ENCODE measurements around the gene GRAMD1C.
"Not testable (repeated sequence)": the region's sequence is repeated elsewhere in the genome, so short reads cannot be mapped to it uniquely, and the experiment has no call there.

Gene GRAMD1C

GRCh38 chr3:113839551-113839950 lies 963 bp downstream of the GRAMD1C start:
- Mint-ChIP-seq H3K9me3 (ENCODE audit: low read depth) (no peaks in the 10 kb centered on the region), H3K4me1 (ENCODE audit: low read depth) (peaks cover 7% of the 10 kb centered on the region), H3K36me3 (no peaks in the 10 kb centered on the region), H3K4me3 (peak overlapping the region; percentile 81), H3K27ac (no peak overlapping the region), H3K27me3 (no peaks in the 10 kb centered on the region)

DNA sequence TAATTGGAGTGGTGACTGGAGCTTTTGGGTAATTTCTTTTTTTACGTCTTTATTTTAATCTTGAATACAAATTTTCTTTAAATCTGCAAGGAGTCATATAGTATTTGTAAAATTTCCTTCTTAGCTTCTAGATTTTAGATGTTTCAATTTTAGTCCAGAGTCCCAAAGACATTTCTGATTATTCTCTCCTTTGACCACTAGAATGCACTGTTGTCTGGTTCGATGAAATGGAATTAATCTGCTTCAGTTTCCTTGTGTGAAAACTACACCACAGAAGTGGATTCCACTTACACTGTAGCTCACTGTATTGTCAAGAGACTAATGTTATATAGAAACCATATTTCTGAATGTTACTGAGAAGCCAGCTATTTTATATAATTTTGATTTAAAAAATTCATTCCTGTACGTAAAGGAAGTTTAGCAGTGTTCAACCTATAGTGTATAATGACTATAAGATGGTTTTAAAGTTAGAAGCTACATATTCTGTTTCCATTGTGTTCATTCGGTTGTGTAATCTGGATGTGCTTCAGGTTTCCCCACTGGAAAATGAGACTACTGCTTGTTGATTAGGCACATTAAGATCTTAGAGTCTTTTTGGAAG lies 6.1 kb downstream of the GRAMD1C start:
- H3K27me3 Mint-ChIP-seq = no peaks in the 10 kb centered on the region
- H3K4me3 Mint-ChIP-seq = no peak overlapping the region
- no peak overlapping the region for H3K27ac Mint-ChIP-seq
- no peaks in the 10 kb centered on the region for H3K9me3 Mint-ChIP-seq (ENCODE audit: low read depth)
- H3K36me3 Mint-ChIP-seq = no peaks in the 10 kb centered on the region
- H3K4me1 Mint-ChIP-seq (ENCODE audit: low read depth) = no peaks in the 10 kb centered on the region

- H3K9me3 Mint-ChIP-seq (ENCODE audit: low read depth) = no peaks in the 10 kb centered on the region
- H3K36me3 Mint-ChIP-seq = no peaks in the 10 kb centered on the region
- H3K27ac Mint-ChIP-seq = no peak overlapping the region
- no peaks in the 10 kb centered on the region for H3K27me3 Mint-ChIP-seq
- no peak overlapping the region for H3K4me3 Mint-ChIP-seq
- H3K4me1 Mint-ChIP-seq (ENCODE audit: low read depth) = no peaks in the 10 kb centered on the region
Measured at GRCh38 chr3:113847247-113847646, 8.7 kb downstream of the GRAMD1C start.

GRCh38 chr3:113847664-113848461 lies 9.3 kb downstream of the GRAMD1C start:
- no peak overlapping the region for H3K4me3 Mint-ChIP-seq
- no peaks in the 10 kb centered on the region for H3K4me1 Mint-ChIP-seq (ENCODE audit: low read depth)
- no peaks in the 10 kb centered on the region for H3K27me3 Mint-ChIP-seq
- no peaks in the 10 kb centered on the region for H3K9me3 Mint-ChIP-seq (ENCODE audit: low read depth)
- no peak overlapping the region for H3K27ac Mint-ChIP-seq
- H3K36me3 Mint-ChIP-seq = no peaks in the 10 kb centered on the region

DNA sequence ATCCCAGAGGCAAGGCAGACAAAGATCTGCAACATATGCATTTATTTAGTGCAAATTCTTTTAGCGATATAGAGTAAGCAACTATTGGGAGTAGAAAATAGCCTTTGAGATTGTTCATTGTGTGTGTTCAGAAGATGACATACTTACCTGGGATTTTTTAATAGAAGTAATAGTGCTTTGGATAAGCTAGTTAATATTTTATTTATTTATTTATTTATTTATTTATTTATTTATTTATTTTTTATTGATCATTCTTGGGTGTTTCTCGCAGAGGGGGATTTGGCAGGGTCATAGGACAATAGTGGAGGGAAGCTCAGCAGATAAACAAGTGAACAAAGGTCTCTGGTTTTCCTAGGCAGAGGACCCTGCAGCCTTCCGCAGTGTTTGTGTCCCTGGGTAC lies 10.5 kb downstream of the GRAMD1C start:
- H3K36me3 Mint-ChIP-seq; H3K27ac Mint-ChIP-seq; H3K4me3 Mint-ChIP-seq; H3K4me1 Mint-ChIP-seq (ENCODE audit: low read depth); H3K9me3 Mint-ChIP-seq (ENCODE audit: low read depth); H3K27me3 Mint-ChIP-seq: not testable (repeated sequence)

DNA sequence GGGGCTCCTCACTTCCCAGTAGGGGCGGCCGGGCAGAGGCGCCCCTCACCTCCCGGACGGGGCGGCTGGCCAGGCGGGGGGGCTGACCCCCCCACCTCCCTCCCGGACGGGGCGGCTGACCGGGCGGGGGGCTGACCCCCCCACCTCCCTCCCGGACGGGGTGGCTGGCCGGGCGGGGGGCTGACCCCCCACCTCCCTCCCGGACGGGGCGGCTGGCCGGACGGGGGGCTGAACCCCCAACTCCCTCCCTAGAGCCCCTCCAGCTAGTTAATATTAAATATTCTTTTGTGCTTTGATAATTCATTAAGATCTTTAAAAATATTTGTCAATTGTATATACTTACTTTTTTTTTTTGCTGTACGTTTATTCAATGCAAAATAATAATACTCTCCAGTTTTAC lies 11.3 kb downstream of the GRAMD1C start:
- H3K4me1 Mint-ChIP-seq (ENCODE audit: low read depth); H3K4me3 Mint-ChIP-seq; H3K9me3 Mint-ChIP-seq (ENCODE audit: low read depth); H3K27ac Mint-ChIP-seq; H3K27me3 Mint-ChIP-seq; H3K36me3 Mint-ChIP-seq: not testable (repeated sequence)

GRCh38 chr3:113850391-113850790 lies 11.8 kb downstream of the GRAMD1C start:
- H3K27ac Mint-ChIP-seq; H3K9me3 Mint-ChIP-seq (ENCODE audit: low read depth); H3K4me1 Mint-ChIP-seq (ENCODE audit: low read depth); H3K36me3 Mint-ChIP-seq; H3K4me3 Mint-ChIP-seq; H3K27me3 Mint-ChIP-seq: not testable (repeated sequence)

DNA sequence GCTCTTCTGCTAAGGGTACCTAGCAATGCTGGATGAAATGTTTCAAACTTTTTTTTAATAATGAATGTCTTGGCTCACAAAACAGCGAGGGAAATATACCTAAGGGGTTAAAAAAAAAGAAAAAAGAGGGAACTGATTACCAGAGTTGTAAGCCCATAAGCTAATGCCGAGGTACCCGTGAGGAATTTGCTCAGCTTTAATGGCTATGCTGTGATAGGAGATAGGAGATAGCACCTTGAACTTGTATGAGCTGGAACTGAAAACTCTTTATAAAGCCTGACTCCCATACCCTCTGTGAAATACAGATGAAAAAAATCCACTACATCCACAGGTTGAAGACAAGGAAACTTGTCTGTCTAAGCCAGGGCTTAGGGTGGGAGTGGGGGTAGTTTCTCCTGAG lies 13.9 kb downstream of the GRAMD1C start:
- Mint-ChIP-seq H3K9me3 (ENCODE audit: low read depth) (no peaks in the 10 kb centered on the region), H3K4me1 (ENCODE audit: low read depth) (no peaks in the 10 kb centered on the region), H3K27me3 (peaks cover 4% of the 10 kb centered on the region), H3K27ac (no peak overlapping the region), H3K36me3 (no peaks in the 10 kb centered on the region), H3K4me3 (no peak overlapping the region)

DNA sequence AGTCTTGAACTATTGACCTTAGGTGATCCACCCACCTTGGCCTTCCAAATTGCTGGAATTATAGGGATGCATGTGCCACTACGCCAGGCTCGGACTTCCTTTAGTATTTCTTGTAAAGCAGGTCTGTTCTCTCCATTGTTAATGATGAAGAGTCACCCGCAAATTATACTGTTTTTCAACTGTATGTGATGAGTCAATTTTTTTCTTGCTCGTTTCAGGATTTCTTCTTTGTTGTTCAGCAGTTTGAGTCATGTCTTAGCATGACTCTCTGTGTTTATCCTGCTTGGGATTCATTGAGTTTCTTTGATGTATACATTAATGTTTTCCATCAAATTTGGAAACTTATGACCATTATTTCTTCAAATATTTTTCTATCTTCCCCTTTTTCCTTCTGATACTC lies 28.9 kb downstream of the GRAMD1C start:
- Mint-ChIP-seq H3K4me3 (no peak overlapping the region), H3K9me3 (ENCODE audit: low read depth) (peaks cover 9% of the 10 kb centered on the region), H3K27ac (no peak overlapping the region), H3K4me1 (ENCODE audit: low read depth) (no peaks in the 10 kb centered on the region), H3K27me3 (peaks cover 2% of the 10 kb centered on the region), H3K36me3 (no peaks in the 10 kb centered on the region)

- Mint-ChIP-seq H3K9me3 (ENCODE audit: low read depth) (no peaks in the 10 kb centered on the region), H3K4me3 (no peak overlapping the region), H3K27me3 (peaks cover 2% of the 10 kb centered on the region), H3K36me3 (no peaks in the 10 kb centered on the region), H3K27ac (no peak overlapping the region), H3K4me1 (ENCODE audit: low read depth) (no peaks in the 10 kb centered on the region)
Measured at GRCh38 chr3:113873293-113873692, 34.7 kb downstream of the GRAMD1C start.

GRCh38 chr3:113873814-113874526 lies 35.4 kb downstream of the GRAMD1C start:
- Mint-ChIP-seq H3K36me3 (no peaks in the 10 kb centered on the region), H3K27ac (no peak overlapping the region), H3K4me1 (ENCODE audit: low read depth) (no peaks in the 10 kb centered on the region), H3K9me3 (ENCODE audit: low read depth) (no peaks in the 10 kb centered on the region), H3K27me3 (no peaks in the 10 kb centered on the region), H3K4me3 (no peak overlapping the region)

DNA sequence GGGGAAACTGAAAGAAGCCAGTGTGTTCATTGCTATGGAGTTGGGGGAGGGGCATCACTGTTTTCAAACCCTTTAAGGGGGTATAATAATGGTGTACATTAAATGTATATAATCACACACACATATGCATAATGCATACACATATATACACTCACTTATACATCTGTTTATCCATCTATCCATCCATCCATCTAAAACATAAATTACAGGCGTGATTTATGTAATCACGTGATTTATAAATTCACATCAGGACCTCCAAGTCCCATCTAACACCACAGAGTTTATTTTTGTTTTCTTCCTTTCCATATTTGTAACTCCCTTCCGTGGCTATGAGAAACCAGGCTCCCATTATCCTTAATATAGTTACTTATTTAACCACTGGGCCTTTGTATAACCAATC lies 39.8 kb downstream of the GRAMD1C start:
- Mint-ChIP-seq H3K27ac (no peak overlapping the region), H3K27me3 (peaks cover 2% of the 10 kb centered on the region), H3K4me1 (ENCODE audit: low read depth) (no peaks in the 10 kb centered on the region), H3K4me3 (no peak overlapping the region), H3K36me3 (no peaks in the 10 kb centered on the region), H3K9me3 (ENCODE audit: low read depth) (no peaks in the 10 kb centered on the region)

- Mint-ChIP-seq H3K36me3 (no peaks in the 10 kb centered on the region), H3K4me1 (ENCODE audit: low read depth) (no peaks in the 10 kb centered on the region), H3K9me3 (ENCODE audit: low read depth) (no peaks in the 10 kb centered on the region), H3K27me3 (no peaks in the 10 kb centered on the region), H3K27ac (no peak overlapping the region), H3K4me3 (no peak overlapping the region)
Measured at GRCh38 chr3:113885050-113885449, 46.5 kb downstream of the GRAMD1C start.

DNA sequence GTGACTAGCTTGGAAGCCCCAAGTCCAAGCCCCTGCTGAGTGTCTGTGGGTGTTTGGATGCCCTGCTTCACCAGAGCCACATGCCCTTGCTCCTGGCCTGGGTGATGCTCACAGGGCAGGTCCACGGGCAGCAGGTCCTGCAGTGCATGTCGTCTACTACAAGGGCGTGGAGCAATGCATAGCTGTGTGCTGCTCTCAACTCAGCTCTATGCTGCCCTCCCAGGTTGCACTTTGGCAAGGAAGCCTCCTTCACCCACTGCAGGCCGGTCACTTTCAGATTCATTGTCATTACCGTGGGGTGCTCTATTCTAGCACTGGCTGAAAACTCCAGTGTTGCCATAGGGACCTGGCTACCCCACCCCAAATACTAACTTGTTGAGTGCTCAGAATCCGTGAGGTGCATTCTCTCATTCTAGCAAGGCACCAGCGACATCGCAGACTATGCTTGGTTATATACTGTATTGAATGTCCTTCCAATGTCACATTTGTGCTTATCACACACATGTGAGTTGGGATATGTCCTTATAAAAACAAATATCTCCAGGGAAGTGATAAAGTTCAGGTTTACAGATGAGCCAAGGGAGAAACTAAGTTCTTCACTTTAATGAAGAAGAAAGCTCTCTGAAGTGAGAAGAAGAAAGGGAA lies 51.8 kb downstream of the GRAMD1C start:
- no peaks in the 10 kb centered on the region for H3K36me3 Mint-ChIP-seq
- H3K27me3 Mint-ChIP-seq = no peaks in the 10 kb centered on the region
- H3K27ac Mint-ChIP-seq = no peak overlapping the region
- H3K4me3 Mint-ChIP-seq = no peak overlapping the region
- no peaks in the 10 kb centered on the region for H3K9me3 Mint-ChIP-seq (ENCODE audit: low read depth)
- no peaks in the 10 kb centered on the region for H3K4me1 Mint-ChIP-seq (ENCODE audit: low read depth)

DNA sequence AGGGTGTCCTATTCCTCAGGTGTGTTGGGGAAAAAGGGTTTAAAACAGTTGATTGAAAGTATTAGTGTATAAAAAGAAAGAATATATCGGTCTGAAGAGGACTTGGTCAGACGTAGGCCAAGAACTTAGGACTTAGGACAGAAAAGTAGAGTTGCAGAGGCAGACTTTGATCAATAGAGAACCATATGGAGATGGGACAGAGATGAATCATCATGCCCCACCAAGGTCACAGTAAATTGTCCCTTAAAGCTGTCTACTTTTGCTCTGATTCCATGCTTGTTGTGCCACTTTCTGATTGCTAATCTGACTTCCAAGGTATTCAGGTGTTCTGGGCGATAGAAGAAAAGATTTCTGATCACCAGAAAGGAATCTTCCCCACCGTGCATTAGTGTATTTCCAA lies 56.3 kb downstream of the GRAMD1C start:
- Mint-ChIP-seq H3K4me3 (no peak overlapping the region), H3K27ac (no peak overlapping the region), H3K4me1 (ENCODE audit: low read depth) (peaks cover 6% of the 10 kb centered on the region), H3K27me3 (no peaks in the 10 kb centered on the region), H3K36me3 (no peaks in the 10 kb centered on the region), H3K9me3 (ENCODE audit: low read depth) (no peaks in the 10 kb centered on the region)
